Stimulated activated CD4-positive, alpha-beta T cell treated with anti-CD3 and anti-CD28 coated beads, TNF-alpha, amount 100 ng/mL, for 1 hour (primary cell): ENCODE data around the gene HSPH1.
"Not testable (repeated sequence)": the region's sequence is repeated elsewhere in the genome, so short reads cannot be mapped to it uniquely, and the experiment has no call there.

ENCODE experiments used
- DNase-seq, 3 donors: peaks; one replicate each; pipeline ENCODE4 v3.0.0-alpha.2; 2020; ENCODE audit warnings: low read depth in 3 of 3, low spot score in 1 of 3

Gene HSPH1

GRCh38 chr13:31177813-31178495 is 16.2 kb upstream of the HSPH1 start:
- DNase-seq, result not testable (repeated sequence)

- DNase-seq, result no peak
These were observed 14.3 kb upstream of the HSPH1 start for GRCh38 chr13:31175847-31176532.

GRCh38 chr13:31174018-31174417 is 12.3 kb upstream of the HSPH1 start:
- no peak for DNase-seq

GRCh38 chr13:31172535-31172934 is 10.8 kb upstream of the HSPH1 start:
- DNase-seq, result no peak

GRCh38 chr13:31172001-31172400 is 10.3 kb upstream of the HSPH1 start:
- no peak for DNase-seq

GRCh38 chr13:31168736-31169135 is 7.0 kb upstream of the HSPH1 start:
- no peak for DNase-seq

- DNase-seq, result no peak
These were observed 6.5 kb upstream of the HSPH1 start for GRCh38 chr13:31168166-31168565.

GRCh38 chr13:31167490-31167889 is 5.8 kb upstream of the HSPH1 start:
- DNase-seq, result no peak

GRCh38 chr13:31166591-31166990 is 4.9 kb upstream of the HSPH1 start:
- DNase-seq, result no peak

GRCh38 chr13:31162151-31163008 is 676 bp upstream of the HSPH1 start:
- DNase-seq, result peak; percentile 83 to 86 (median 84)

- DNase-seq, result peak in 2 of 3 donors; percentile 8 to 54
These were observed 697 bp downstream of the HSPH1 start for GRCh38 chr13:31160857-31161556.

- DNase-seq, result no peak
These were observed 2.4 kb downstream of the HSPH1 start for GRCh38 chr13:31159306-31159705.

GRCh38 chr13:31154939-31155338 is 6.8 kb downstream of the HSPH1 start:
- DNase-seq, result no peak

GRCh38 chr13:31151837-31152236 is 9.9 kb downstream of the HSPH1 start:
- no peak for DNase-seq

GRCh38 chr13:31150315-31150985 is 11.3 kb downstream of the HSPH1 start:
- no peak for DNase-seq

GRCh38 chr13:31149604-31150003 is 12.1 kb downstream of the HSPH1 start:
- DNase-seq, result no peak

GRCh38 chr13:31145417-31145816 is 16.3 kb downstream of the HSPH1 start:
- no peak for DNase-seq

- DNase-seq, result no peak
These were observed 23.2 kb downstream of the HSPH1 start for GRCh38 chr13:31138515-31138914.

GRCh38 chr13:31136724-31137123 is 25.0 kb downstream of the HSPH1 start:
- no peak for DNase-seq

GRCh38 chr13:31134039-31134711 is 27.5 kb downstream of the HSPH1 start:
- DNase-seq, result no peak
